GM12878 (cell line): ENCODE data around the gene VIP. TPM values are rescaled to one million over a fixed set of nuclear protein-coding genes. Genes with fewer than 3 reads are reported as not detected.

Source experiments
- ATAC-seq: fragments of 200-7000 bp; cut with Tn5 transposase; 3 replicates; pipeline ENCODE4 v1.9.1; 2020; ENCODE audit warnings: mild to moderate bottlenecking, moderate library complexity
- BruUV-seq: library from RNA; stranded (reverse); fragments of 400-500 nt; replicated peaks from 2 replicates; lab custom pipeline; 2021; lab: Mats Ljungman, UMichigan
- CTCF ChIA-PET: fragments of 300-600 bp; sonication (Branson Sonifier 250); formaldehyde crosslinking; extraction: SDS; loops from one replicate; lab custom pipeline; 2021; ENCODE audit warnings: inconsistent platforms; lab: Yijun Ruan, JAX
- POLR2A ChIA-PET: fragments of 350-600 bp; formaldehyde crosslinking; extraction: SDS; loops from one replicate; lab custom pipeline; 2021; ENCODE audit warnings: inconsistent platforms; lab: Charles Lee
- RAD21 ChIA-PET: fragments of 300-600 bp; sonication (Branson Sonifier 250); formaldehyde crosslinking; loops from one replicate; lab custom pipeline; 2023; ENCODE audit warnings: antibody characterized with exemption; ENCODE audit not compliant: unreplicated experiment; lab: Charles Lee
- SMC1A ChIA-PET: fragments of 300-600 bp; sonication (Branson Sonifier 250); formaldehyde crosslinking; loops from one replicate; lab custom pipeline; 2023; ENCODE audit not compliant: unreplicated experiment, uncharacterized antibody; lab: Charles Lee
- DNase-seq: peaks from one replicate; pipeline ENCODE4 v3.0.0-alpha.2; 2011; ENCODE audit warnings: low read depth, low spot score
- FAIRE-seq: peaks from 3 replicates; lab custom pipeline; 2011; peaks lifted over from hg19 to GRCh38; lab: Jason Lieb, UNC
- H2AFZ ChIP-seq: 2 replicates; pipeline ENCODE4 v1.6.0; 2011; ENCODE audit warnings: low read depth, low read length, control low read depth; ENCODE audit not compliant: control insufficient read depth
- H3K27ac ChIP-seq: 2 replicates; pipeline ENCODE4 v1.5.1; 2011; ENCODE audit warnings: control low read depth; ENCODE audit not compliant: control insufficient read depth, insufficient read depth
- H3K27me3 ChIP-seq, 2 experiments: replicated peaks in 1 of 2; 2 replicates each; pipeline versions ENCODE4 v1.6.0 to v1.6.1; 2011; ENCODE audit warnings: low read length in 1 of 2; ENCODE audit not compliant: control insufficient read depth in 2 of 2, insufficient read depth in 2 of 2
- H3K36me3 ChIP-seq, 2 experiments: 2 replicates each; pipeline ENCODE4 v1.5.1; 2011; ENCODE audit warnings: low read length in 1 of 2; ENCODE audit not compliant: control insufficient read depth in 2 of 2, insufficient read depth in 2 of 2
- H3K4me1 ChIP-seq: 2 replicates; pipeline ENCODE4 v1.6.1; 2011; ENCODE audit warnings: mild to moderate bottlenecking, low read length, moderate library complexity, mixed read lengths; ENCODE audit not compliant: control insufficient read depth, insufficient read depth
- H3K4me2 ChIP-seq: 2 replicates; pipeline ENCODE4 v1.6.0; 2011; ENCODE audit warnings: control low read depth; ENCODE audit not compliant: control insufficient read depth, insufficient read depth
- H3K4me3 ChIP-seq: fragments of 200-600 bp; sonication (generic); 2 replicates; pipeline ENCODE4 v1.5.1; 2016
- H3K79me2 ChIP-seq: 2 replicates; pipeline ENCODE4 v1.6.0; 2011; ENCODE audit warnings: low read length; ENCODE audit not compliant: control insufficient read depth, insufficient read depth
- H3K9ac ChIP-seq: 2 replicates; pipeline ENCODE4 v1.8.0; 2011; ENCODE audit warnings: low read length, control low read depth, mixed read lengths; ENCODE audit not compliant: control insufficient read depth, insufficient read depth
- H3K9me3 ChIP-seq: replicated peaks from 3 replicates; pipeline ENCODE4 v1.5.1; 2011; ENCODE audit warnings: mild to moderate bottlenecking, low read length; ENCODE audit not compliant: control insufficient read depth, insufficient read depth
- H4K20me1 ChIP-seq: 2 replicates; pipeline ENCODE4 v1.6.0; 2011; ENCODE audit not compliant: control insufficient read depth, insufficient read depth
- CEBPB ChIP-seq, 2 experiments: fragments of 150-350 bp in 1 of 2; IDR thresholded peaks; 2 replicates each; pipeline ENCODE4 v1.6.1; 2012 to 2014; ENCODE audit warnings: low read depth in 2 of 2, low read length in 2 of 2, borderline replicate concordance in 1 of 2, inconsistent platforms in 1 of 2
- CUX1 ChIP-seq: IDR thresholded peaks from 2 replicates; pipeline ENCODE4 v1.6.1; 2012; ENCODE audit warnings: improper control_type of control experiment, low read depth, low read length; ENCODE audit not compliant: insufficient replicate concordance
- ESRRA ChIP-seq: IDR thresholded peaks from 2 replicates; pipeline ENCODE4 v1.6.1; 2012; ENCODE audit warnings: mild to moderate bottlenecking, low read length, improper control_type of control experiment
- JUND ChIP-seq: IDR thresholded peaks from 2 replicates; pipeline ENCODE4 v1.6.1; 2012; ENCODE audit warnings: low read depth, mild to moderate bottlenecking, low read length, improper control_type of control experiment, moderate library complexity
- NFYB ChIP-seq: IDR thresholded peaks from 2 replicates; pipeline ENCODE4 v1.6.1; 2011; ENCODE audit warnings: low read depth, mild to moderate bottlenecking, low read length, improper control_type of control experiment, moderate library complexity; ENCODE audit not compliant: insufficient read depth
- NR2C1 ChIP-seq: fragments of 450-650 bp; IDR thresholded peaks from 2 replicates; pipeline ENCODE4 v1.6.1; 2017; ENCODE audit warnings: antibody characterized with exemption, mild to moderate bottlenecking, moderate library complexity
- PKNOX1 ChIP-seq: fragments of 450-650 bp; IDR thresholded peaks from 2 replicates; pipeline ENCODE4 v1.6.1; 2016; ENCODE audit warnings: mild to moderate bottlenecking
- POLR2A ChIP-seq: IDR thresholded peaks from 2 replicates; pipeline ENCODE4 v1.6.1; 2011; ENCODE audit warnings: low read depth, mild to moderate bottlenecking, low read length
- SKIL ChIP-seq: fragments of 450-650 bp; IDR thresholded peaks from 2 replicates; pipeline ENCODE4 v1.6.1; 2017; ENCODE audit warnings: mild to moderate bottlenecking, low read depth, inconsistent platforms; ENCODE audit not compliant: poor library complexity, severe bottlenecking
- SMAD1 ChIP-seq: fragments of 450-650 bp; IDR thresholded peaks from 2 replicates; pipeline ENCODE4 v1.6.1; 2018; ENCODE audit warnings: mild to moderate bottlenecking, low read depth; ENCODE audit not compliant: partially characterized antibody
- SMC3 ChIP-seq: IDR thresholded peaks from 2 replicates; pipeline ENCODE4 v1.6.1; 2011; ENCODE audit warnings: low read length, improper control_type of control experiment, borderline replicate concordance
- SREBF2 ChIP-seq: IDR thresholded peaks from 2 replicates; pipeline ENCODE4 v1.6.1; 2012; ENCODE audit warnings: mild to moderate bottlenecking, low read length
- YBX1 ChIP-seq: fragments of 450-650 bp; IDR thresholded peaks from 2 replicates; pipeline ENCODE4 v1.6.1; 2016; ENCODE audit warnings: antibody characterized with exemption
- ZSCAN29 ChIP-seq: fragments of 450-650 bp; IDR thresholded peaks from 2 replicates; pipeline ENCODE4 v1.6.1; 2017; ENCODE audit warnings: mild to moderate bottlenecking, moderate library complexity
- WGBS: methylation state at CpG from one replicate; pipeline ENCODE4 v1.1.6; 2016; ENCODE audit warnings: low lambda C conversion rate; ENCODE audit not compliant: insufficient replicate concordance, insufficient coverage; ENCODE audit errors: missing lambda C conversion rate; 5-methylcytosine and 5-hydroxymethylcytosine counted together
- in situ Hi-C: fragments of 300-500 bp; cut with MboI; formaldehyde crosslinking; loops from 9 replicates; pipeline ENCODE4 v1.14.3; 2018; ENCODE audit warnings: mixed read lengths
- intact Hi-C: fragments of 100-400 bp; cut with micrococcal nuclease; formaldehyde crosslinking; loops from one replicate; pipeline ENCODE4 v1.14.2; 2022; ENCODE audit not compliant: unreplicated experiment
- polyA plus RNA-seq, 11 experiments: library from polyadenylated mRNA; depleted of rRNA in 4 of 11; unstranded in 6 of 11; stranded (reverse) in 5 of 11; fragments of >200 nt; fragmentation: Nextera tagmentation in 4 of 11; fragmentation: Illumina TruSeq in 1 of 11; extraction: Ambion mirVana in 4 of 11; extraction: Trizol in 1 of 11; gene quantifications; 1 replicate in 1 of 11; 2 replicates in 10 of 11; pipeline versions ENCODE4 v1.2.1 to v1.2.3, GENCODE V29; 2011 to 2016; ENCODE audit warnings: inconsistent platforms in 2 of 11, missing spikeins in 2 of 11, low read depth in 1 of 11
- total RNA-seq, 4 experiments: library from RNA; depleted of rRNA in 3 of 4; stranded (reverse); fragments of >200 nt in 3 of 4; fragmentation: Illumina TruSeq in 1 of 4; extraction: Trizol in 1 of 4; gene quantifications; 2 replicates each; pipeline versions ENCODE4 v1.2.1 to v1.2.3, GENCODE V29; 2013 to 2021
- TF ChIP-seq, protein P1 (sequence below): fragments of 450-650 bp; IDR thresholded peaks from 2 replicates; pipeline ENCODE4 v1.6.1; 2017; ENCODE audit warnings: borderline replicate concordance

The VIP gene
- total and polyA plus RNA-seq, 10 of the 15 experiments (the other 5 are each of a cell fraction or from before 2014, with no cell fraction given): 0.23 TPM; not detected in 9

DNA sequence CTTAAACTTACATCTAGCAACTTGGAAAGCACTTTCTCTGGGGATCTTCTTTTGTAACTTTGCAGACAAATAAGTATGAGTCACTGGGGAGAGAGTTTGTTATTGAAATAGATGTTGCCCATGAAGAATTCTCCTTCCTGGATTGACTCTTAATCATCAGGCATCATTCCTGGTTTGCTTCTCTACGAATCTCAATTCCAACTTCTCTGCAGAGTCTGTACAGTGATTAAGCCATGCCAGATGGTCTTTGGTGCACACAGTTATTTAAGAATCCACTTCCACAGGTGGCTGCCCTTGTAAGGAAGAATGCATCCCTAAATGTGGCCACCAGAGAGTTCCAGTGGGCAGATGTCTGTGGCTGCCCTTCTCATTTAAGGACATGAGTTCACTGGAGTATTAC lies 27.2 kb upstream of the VIP start (continued):
- TF ChIP-seq CEBPB (IDR thresholded peaks at IDR 0.05; ENCODE audit: borderline replicate concordance in 1 of 2, low read depth in 2 of 2, low read length in 2 of 2) (no peak), ESRRA (no peak), YBX1 (no peak), NR2C1 (no peak)
- TF ChIP-seq, protein P1, sequence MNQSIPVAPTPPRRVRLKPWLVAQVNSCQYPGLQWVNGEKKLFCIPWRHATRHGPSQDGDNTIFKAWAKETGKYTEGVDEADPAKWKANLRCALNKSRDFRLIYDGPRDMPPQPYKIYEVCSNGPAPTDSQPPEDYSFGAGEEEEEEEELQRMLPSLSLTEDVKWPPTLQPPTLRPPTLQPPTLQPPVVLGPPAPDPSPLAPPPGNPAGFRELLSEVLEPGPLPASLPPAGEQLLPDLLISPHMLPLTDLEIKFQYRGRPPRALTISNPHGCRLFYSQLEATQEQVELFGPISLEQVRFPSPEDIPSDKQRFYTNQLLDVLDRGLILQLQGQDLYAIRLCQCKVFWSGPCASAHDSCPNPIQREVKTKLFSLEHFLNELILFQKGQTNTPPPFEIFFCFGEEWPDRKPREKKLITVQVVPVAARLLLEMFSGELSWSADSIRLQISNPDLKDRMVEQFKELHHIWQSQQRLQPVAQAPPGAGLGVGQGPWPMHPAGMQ: no peak

GRCh38 chr6:152726313-152726712 lies 24.3 kb upstream of the VIP start:
- FAIRE-seq: no peak
- BruUV-seq: no TSS peak
- no peak overlapping the region for H3K9ac ChIP-seq
- DNase-seq: no peak
- no peaks in the 10 kb centered on the region for H3K9me3 ChIP-seq
- no peaks in the 10 kb centered on the region for H4K20me1 ChIP-seq
- no peak overlapping the region for H3K4me2 ChIP-seq
- H3K79me2 ChIP-seq: no peaks in the 10 kb centered on the region
- ChIA-PET POLR2A (no interaction called here), SMC1A (no interaction called here), CTCF (interaction anchor here (0.7 kb wide), 1 partner anchor 222 kb away, joined by 3 read pairs; no protein-coding TSS in a partner anchor), RAD21 (no interaction called here)
- H3K27ac ChIP-seq: no peak overlapping the region
- no peak overlapping the region for H2AFZ ChIP-seq
- no peak overlapping the region for H3K4me3 ChIP-seq
- 26% methylated on average over 4 of the region's 4 CpGs for WGBS
- in situ Hi-C loops: no loop called here
- H3K4me1 ChIP-seq: no peaks in the 10 kb centered on the region
- no peaks in the 10 kb centered on the region for H3K27me3 ChIP-seq
- intact Hi-C loops: no loop called here
- ATAC-seq: no peak
- no peaks in the 10 kb centered on the region for H3K36me3 ChIP-seq
- TF ChIP-seq ZSCAN29 (no peak), NFYB (no peak), SKIL (no peak), SMC3 (no peak), PKNOX1 (no peak), SREBF2 (no peak), CUX1 (no peak), SMAD1 (no peak), POLR2A (no peak), JUND (no peak)
